ENCODE results near the gene WDR77. TPM values are rescaled to one million over a fixed set of nuclear protein-coding genes. Genes with fewer than 3 reads are reported as not detected.
A peak's percentile ranks its signal among the peaks of the same experiment; 100 is the strongest.

The WDR77 gene
- total and polyA plus RNA-seq, 7 donors: 35.3 to 103 (median 46.1) TPM

DNA sequence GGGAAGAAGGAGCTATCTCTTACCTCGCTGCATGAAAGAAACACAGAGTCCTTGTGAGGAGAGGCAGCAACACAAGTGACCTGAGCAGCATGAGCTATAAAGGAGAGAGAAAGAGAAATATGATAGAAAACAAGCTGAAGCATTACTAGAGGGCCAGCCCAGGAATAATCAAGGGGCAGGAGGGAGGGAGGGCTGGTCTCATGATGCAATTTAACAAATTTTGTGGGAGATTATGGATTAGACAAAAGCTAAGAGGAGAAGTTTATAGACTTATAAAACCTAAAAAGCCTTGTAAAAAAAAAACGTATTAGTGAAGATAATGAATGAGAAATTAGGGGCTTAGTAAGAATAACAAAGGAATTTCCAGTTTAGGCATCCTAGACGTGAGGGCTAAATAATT is 5.0 kb downstream of the WDR77 start:
- no peaks in the 10 kb centered on the region for H3K27me3 ChIP-seq (ENCODE audit: insufficient read depth in 3 of 3, low read length in 2 of 3)
- no peak for ATAC-seq
- no peak for DNase-seq
- H3K4me1 ChIP-seq: peaks cover 7% of the 10 kb centered on the region
- H3K4me3 ChIP-seq: no peak overlapping the region
- no peak overlapping the region for H3K27ac ChIP-seq
- intact Hi-C loops (cut with DNase I): loop anchor here (5.0 to 10.0 kb wide), 3 partner anchors 58 to 1099 kb away; partner anchors contain the start of genes ADORA3 (in 1 of the 2), CEPT1 (in 1 of the 2), DRAM2 (in 1 of the 2) and TMIGD3 (in 1 of the 2)
- 74 to 98% (median 78%) methylated on average over 3 of the region's 3 CpGs for WGBS, 3 donors
- TF ChIP-seq, protein P1, sequence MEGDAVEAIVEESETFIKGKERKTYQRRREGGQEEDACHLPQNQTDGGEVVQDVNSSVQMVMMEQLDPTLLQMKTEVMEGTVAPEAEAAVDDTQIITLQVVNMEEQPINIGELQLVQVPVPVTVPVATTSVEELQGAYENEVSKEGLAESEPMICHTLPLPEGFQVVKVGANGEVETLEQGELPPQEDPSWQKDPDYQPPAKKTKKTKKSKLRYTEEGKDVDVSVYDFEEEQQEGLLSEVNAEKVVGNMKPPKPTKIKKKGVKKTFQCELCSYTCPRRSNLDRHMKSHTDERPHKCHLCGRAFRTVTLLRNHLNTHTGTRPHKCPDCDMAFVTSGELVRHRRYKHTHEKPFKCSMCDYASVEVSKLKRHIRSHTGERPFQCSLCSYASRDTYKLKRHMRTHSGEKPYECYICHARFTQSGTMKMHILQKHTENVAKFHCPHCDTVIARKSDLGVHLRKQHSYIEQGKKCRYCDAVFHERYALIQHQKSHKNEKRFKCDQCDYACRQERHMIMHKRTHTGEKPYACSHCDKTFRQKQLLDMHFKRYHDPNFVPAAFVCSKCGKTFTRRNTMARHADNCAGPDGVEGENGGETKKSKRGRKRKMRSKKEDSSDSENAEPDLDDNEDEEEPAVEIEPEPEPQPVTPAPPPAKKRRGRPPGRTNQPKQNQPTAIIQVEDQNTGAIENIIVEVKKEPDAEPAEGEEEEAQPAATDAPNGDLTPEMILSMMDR (IDR thresholded peaks at IDR 0.05): no peak
- no peaks in the 10 kb centered on the region for H3K9me3 ChIP-seq
- peaks cover 26 to 83% of the 10 kb centered on the region in 2 donors for H3K36me3 ChIP-seq (ENCODE audit: insufficient read depth in 1 of 2, low read depth in 1 of 2)

- no peak overlapping the region for H3K27ac ChIP-seq
- ATAC-seq: no peak
- H3K9me3 ChIP-seq: no peaks in the 10 kb centered on the region
- TF ChIP-seq, protein P1 (IDR thresholded peaks at IDR 0.05): no peak
- intact Hi-C loops (cut with DNase I): loop anchor here (5.0 to 10.0 kb wide), 3 partner anchors 60 to 1098 kb away; partner anchors contain the start of genes ADORA3 (in 1 of the 2), CEPT1 (in 1 of the 2), DRAM2 (in 1 of the 2) and TMIGD3 (in 1 of the 2)
- peaks cover 26 to 99% of the 10 kb centered on the region in 2 donors for H3K36me3 ChIP-seq (ENCODE audit: insufficient read depth in 1 of 2, low read depth in 1 of 2)
- no peak overlapping the region for H3K4me3 ChIP-seq
- no peaks in the 10 kb centered on the region for H3K4me1 ChIP-seq
- no peak for DNase-seq
- H3K27me3 ChIP-seq (ENCODE audit: insufficient read depth in 3 of 3, low read length in 2 of 3): no peaks in the 10 kb centered on the region
- 80 to 85% (median 82%) methylated on average over 4 of the region's 4 CpGs for WGBS, 3 donors
These were observed 6.6 kb downstream of the WDR77 start for GRCh38 chr1:111442457-111442856.

DNA sequence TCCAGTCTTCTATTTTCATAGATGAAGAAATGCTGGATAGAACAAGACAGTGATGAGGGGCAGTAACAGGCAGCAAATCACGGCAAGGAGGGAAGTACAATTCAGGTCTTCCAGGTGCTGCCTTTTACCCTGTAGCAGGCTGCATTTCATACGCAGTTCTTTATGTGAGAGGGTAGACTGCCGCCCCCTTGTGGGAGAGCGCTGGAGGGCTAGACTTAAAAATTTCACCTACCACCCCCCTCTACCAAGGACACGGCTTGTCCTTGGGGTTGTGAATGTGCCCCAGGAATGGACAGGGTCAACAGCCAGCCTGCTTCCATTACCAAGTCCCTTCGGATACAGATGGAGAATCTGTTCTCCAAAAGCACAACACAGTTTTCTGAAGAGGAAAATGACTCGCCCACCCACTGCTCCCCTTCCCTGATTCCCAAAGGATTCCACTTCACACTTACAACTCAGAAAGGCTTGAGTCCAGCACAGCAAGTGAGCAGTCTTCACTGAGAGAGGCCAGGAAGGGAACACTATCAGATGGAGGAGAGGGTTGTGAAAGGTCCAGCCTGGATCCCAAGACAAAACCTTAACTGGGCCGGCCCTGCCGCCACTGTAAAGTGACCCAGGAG is 7.4 kb downstream of the WDR77 start:
- Histone ChIP-seq H3K4me3 (no peak overlapping the region), H3K9me3 (no peaks in the 10 kb centered on the region), H3K4me1 (no peaks in the 10 kb centered on the region), H3K27ac (no peak overlapping the region), H3K36me3 (ENCODE audit: insufficient read depth in 1 of 2, low read depth in 1 of 2) (peaks cover 26 to 97% of the 10 kb centered on the region in 2 donors), H3K27me3 (ENCODE audit: insufficient read depth in 3 of 3, low read length in 2 of 3) (no peaks in the 10 kb centered on the region)
- ATAC-seq (no peak), DNase-seq (peak in 1 of 2 donors; percentile 26)
- 73 to 76% (median 74%) methylated on average over 9 of the region's 9 CpGs for WGBS, 3 donors
- TF ChIP-seq, protein P1 (IDR thresholded peaks at IDR 0.05): no peak
- intact Hi-C loops (cut with DNase I): loop anchor here (5.0 to 10.0 kb wide), 3 partner anchors 61 to 1097 kb away; partner anchors contain the start of genes ADORA3 (in 1 of the 2), CEPT1 (in 1 of the 2), DRAM2 (in 1 of the 2) and TMIGD3 (in 1 of the 2)

DNA sequence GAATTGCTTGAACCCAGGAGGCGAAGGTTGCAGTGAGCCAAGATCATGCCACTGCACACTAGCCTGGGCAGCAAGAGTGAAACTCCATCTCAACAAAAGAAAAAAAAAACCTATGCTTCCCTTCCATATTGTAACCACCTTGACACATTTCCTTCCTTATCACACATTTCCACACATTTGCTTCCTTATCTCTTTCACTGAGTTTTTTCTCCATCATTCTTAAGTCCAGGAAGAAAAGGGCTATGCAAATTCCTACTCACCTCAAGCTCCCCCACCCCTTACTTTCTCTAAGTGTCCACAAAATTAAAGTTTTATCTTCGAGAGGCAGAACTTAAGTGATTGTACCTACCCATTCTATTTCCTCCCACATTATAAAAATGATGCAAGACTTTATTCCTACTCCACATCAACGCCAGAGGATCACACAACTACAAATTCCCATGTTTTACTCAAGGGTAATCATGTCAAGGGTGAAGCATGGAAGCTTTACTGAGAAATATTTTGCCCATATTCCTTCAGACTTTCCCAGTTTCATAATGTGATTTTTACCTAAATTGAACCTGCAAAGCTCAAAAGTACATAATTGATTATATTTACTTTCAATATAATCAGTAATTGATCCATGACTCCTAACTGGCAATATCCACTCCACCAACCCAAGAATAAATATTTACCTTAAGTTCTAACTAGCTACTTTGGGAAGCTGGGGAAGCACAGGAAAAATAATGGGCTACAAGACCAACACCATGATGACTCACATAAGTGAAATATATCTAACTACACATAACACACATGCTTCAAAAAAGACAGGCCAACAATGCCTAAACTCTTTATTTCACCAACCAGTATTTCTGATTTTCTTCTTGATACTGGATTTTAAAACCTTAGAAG is 9.3 kb downstream of the WDR77 start:
- no peak overlapping the region for H3K27ac ChIP-seq
- H3K36me3 ChIP-seq (ENCODE audit: insufficient read depth in 1 of 2, low read depth in 1 of 2): peaks cover 22 to 77% of the 10 kb centered on the region in 2 donors
- H3K9me3 ChIP-seq: no peaks in the 10 kb centered on the region
- TF ChIP-seq, protein P1 (IDR thresholded peaks at IDR 0.05): no peak
- intact Hi-C loops (cut with DNase I): loop anchor here (5.0 to 10.0 kb wide), 3 partner anchors 63 to 1095 kb away; partner anchors contain the start of genes ADORA3 (in 1 of the 2), CEPT1 (in 1 of the 2), DRAM2 (in 1 of the 2) and TMIGD3 (in 1 of the 2)
- no peak for ATAC-seq
- 89 to 91% (median 91%) methylated on average over 3 of the region's 3 CpGs for WGBS, 3 donors
- no peaks in the 10 kb centered on the region for H3K4me1 ChIP-seq
- H3K4me3 ChIP-seq: no peak overlapping the region
- no peaks in the 10 kb centered on the region for H3K27me3 ChIP-seq (ENCODE audit: insufficient read depth in 3 of 3, low read length in 2 of 3)
- no peak for DNase-seq

All from psoas muscle (tissue), 8 donors.